ENCODE data around the gene ATE1. TPM values are rescaled to one million over a fixed set of nuclear protein-coding genes. Genes with fewer than 3 reads are reported as not detected.

ATE1 gene
- total and polyA plus RNA-seq, 2 donors (not counting 3 experiments of a cell fraction or from before 2014, with no cell fraction given) = 8.7 to 27.1 TPM

DNA sequence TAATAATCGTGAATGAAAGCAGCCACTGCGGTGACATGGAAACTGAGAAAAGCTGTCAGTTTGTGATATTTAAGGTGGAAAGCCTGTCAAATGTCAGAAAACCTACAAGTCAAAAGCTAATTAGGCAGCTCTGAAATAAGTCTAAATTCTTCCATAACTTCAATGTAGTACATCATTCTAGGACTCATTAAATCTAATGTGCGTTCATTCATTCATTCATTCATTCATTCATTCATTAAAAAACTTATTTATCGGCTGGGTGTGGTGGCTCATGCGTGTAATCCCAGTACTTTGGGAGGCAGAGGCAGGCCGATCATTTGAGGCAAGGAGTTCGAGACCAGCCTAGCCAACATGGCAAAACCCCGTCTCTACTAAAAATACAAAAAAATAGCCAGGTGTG lies 79.7 kb downstream of the ATE1 start:
- ChIA-PET POLR2A (no interaction called here), CTCF (interaction anchor here (0.6 kb wide), 1 partner anchor 41 kb away, joined by 3 read pairs; no protein-coding TSS in a partner anchor)
- Histone ChIP-seq H3K4me2 (ENCODE audit: insufficient read depth, low read length) (no peak overlapping the region), H3K9me3 (replicated peaks; ENCODE audit: control insufficient read depth, insufficient read depth, low read length) (no peaks in the 10 kb centered on the region), H3K27me3 (ENCODE audit: control insufficient read depth in 2 of 2, insufficient read depth in 2 of 2, low read length in 2 of 2) (no peaks in the 10 kb centered on the region), H4K20me1 (replicated peaks; ENCODE audit: control insufficient read depth, extremely low read depth, insufficient read depth, low read length) (no peaks in the 10 kb centered on the region), H3K27ac (ENCODE audit: insufficient read depth, low read depth, low read length) (no peak overlapping the region), H3K9ac (replicated peaks; ENCODE audit: extremely low read depth, insufficient read depth, low read length) (no peak overlapping the region), H3K4me1 (ENCODE audit: control insufficient read depth, extremely low read depth, insufficient read depth, low read length) (no peaks in the 10 kb centered on the region), H2AFZ (ENCODE audit: low read depth, low read length) (no peak overlapping the region), H3K9me1 (replicated peaks; ENCODE audit: control insufficient read depth, extremely low read depth, insufficient read depth, low read length) (no peaks in the 10 kb centered on the region), H3K36me3 (ENCODE audit: control insufficient read depth in 2 of 2, extremely low read depth in 1 of 2, insufficient read depth in 2 of 2, low read length in 2 of 2) (no peaks in the 10 kb centered on the region), H3K4me3 (replicated peaks in 1 of 3; ENCODE audit: insufficient read depth in 1 of 3, low read depth in 1 of 3, low read length in 3 of 3) (no peak overlapping the region), H3K79me2 (ENCODE audit: control insufficient read depth, insufficient read depth, low read length) (no peaks in the 10 kb centered on the region)
- no TSS peak for BruUV-seq (replicated peaks)
- FAIRE-seq (no peak), DNase-seq (ENCODE audit: low read depth, low spot score) (no peak)
- TF ChIP-seq EZH2 (IDR thresholded peaks at IDR 0.05; ENCODE audit: borderline replicate concordance, low read depth, low read length, severe bottlenecking) (no peak), GATA2 (IDR thresholded peaks at IDR 0.05; ENCODE audit: insufficient read depth, insufficient read length, low read depth, low read length) (no peak), JUN (IDR thresholded peaks at IDR 0.05; ENCODE audit: borderline replicate concordance, insufficient read depth, insufficient read length, low read depth) (no peak), FOS (IDR thresholded peaks at IDR 0.05; ENCODE audit: borderline replicate concordance, insufficient read depth, low read length) (no peak), POLR2A (IDR thresholded peaks at IDR 0.05; ENCODE audit: low read depth, low read length) (no peak), MYC (IDR thresholded peaks at IDR 0.05; ENCODE audit: low read depth, low read length) (no peak), POLR2AphosphoS5 (IDR thresholded peaks at IDR 0.05; ENCODE audit: insufficient read depth, low read depth, low read length) (no peak)
- TF ChIP-seq, protein P1, sequence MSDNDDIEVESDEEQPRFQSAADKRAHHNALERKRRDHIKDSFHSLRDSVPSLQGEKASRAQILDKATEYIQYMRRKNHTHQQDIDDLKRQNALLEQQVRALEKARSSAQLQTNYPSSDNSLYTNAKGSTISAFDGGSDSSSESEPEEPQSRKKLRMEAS (IDR thresholded peaks at IDR 0.05; ENCODE audit: insufficient read depth, insufficient read length) = no peak
- dilution Hi-C loops (cut with MboI; ENCODE audit: extremely low pct_ligation_motif_present, low sequenced_read_pairs) (no loop called here), intact Hi-C loops (cut with micrococcal nuclease) (no loop called here)

DNA sequence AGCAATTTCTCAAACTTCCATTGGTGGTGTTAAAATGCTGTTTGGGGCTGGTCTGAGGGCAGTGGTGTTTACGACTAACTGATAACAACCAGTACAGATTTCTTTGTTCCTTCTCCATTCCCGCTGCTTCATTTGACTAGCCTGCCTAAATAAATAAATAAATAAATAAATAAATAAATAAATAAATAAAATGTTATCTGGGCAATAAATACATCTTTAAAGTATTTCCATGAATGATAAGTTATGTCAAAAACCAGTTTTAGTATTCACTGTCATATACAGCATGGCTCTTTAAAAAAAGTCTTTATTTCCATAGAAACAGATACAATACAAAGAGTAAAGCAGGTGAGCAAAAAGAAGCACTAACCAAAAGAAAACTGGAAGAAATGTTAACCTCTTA lies 81.3 kb downstream of the ATE1 start:
- Histone ChIP-seq H2AFZ (ENCODE audit: low read depth, low read length) (no peak overlapping the region), H3K4me3 (replicated peaks in 1 of 3; ENCODE audit: insufficient read depth in 1 of 3, low read depth in 1 of 3, low read length in 3 of 3) (no peak overlapping the region), H3K27me3 (ENCODE audit: control insufficient read depth in 2 of 2, insufficient read depth in 2 of 2, low read length in 2 of 2) (no peaks in the 10 kb centered on the region), H3K4me1 (ENCODE audit: control insufficient read depth, extremely low read depth, insufficient read depth, low read length) (no peaks in the 10 kb centered on the region), H3K36me3 (ENCODE audit: control insufficient read depth in 2 of 2, extremely low read depth in 1 of 2, insufficient read depth in 2 of 2, low read length in 2 of 2) (no peaks in the 10 kb centered on the region), H3K27ac (ENCODE audit: insufficient read depth, low read depth, low read length) (no peak overlapping the region), H3K9me1 (replicated peaks; ENCODE audit: control insufficient read depth, extremely low read depth, insufficient read depth, low read length) (no peaks in the 10 kb centered on the region), H3K4me2 (ENCODE audit: insufficient read depth, low read length) (no peak overlapping the region), H4K20me1 (replicated peaks; ENCODE audit: control insufficient read depth, extremely low read depth, insufficient read depth, low read length) (no peaks in the 10 kb centered on the region), H3K9me3 (replicated peaks; ENCODE audit: control insufficient read depth, insufficient read depth, low read length) (no peaks in the 10 kb centered on the region), H3K9ac (replicated peaks; ENCODE audit: extremely low read depth, insufficient read depth, low read length) (no peak overlapping the region), H3K79me2 (ENCODE audit: control insufficient read depth, insufficient read depth, low read length) (no peaks in the 10 kb centered on the region)
- FAIRE-seq = no peak
- POLR2A ChIA-PET = no interaction called here
- no peak for TF ChIP-seq MYC (IDR thresholded peaks at IDR 0.05; ENCODE audit: low read depth, low read length)
- no peak for TF ChIP-seq POLR2AphosphoS5 (IDR thresholded peaks at IDR 0.05; ENCODE audit: insufficient read depth, low read depth, low read length)
- no peak for TF ChIP-seq GATA2 (IDR thresholded peaks at IDR 0.05; ENCODE audit: insufficient read depth, insufficient read length, low read depth, low read length)
- no peak for TF ChIP-seq EZH2 (IDR thresholded peaks at IDR 0.05; ENCODE audit: borderline replicate concordance, low read depth, low read length, severe bottlenecking)
- TF ChIP-seq FOS (IDR thresholded peaks at IDR 0.05; ENCODE audit: borderline replicate concordance, insufficient read depth, low read length) = no peak
- TF ChIP-seq, protein P1 (IDR thresholded peaks at IDR 0.05; ENCODE audit: insufficient read depth, insufficient read length) = no peak
- dilution Hi-C loops (cut with MboI; ENCODE audit: extremely low pct_ligation_motif_present, low sequenced_read_pairs) = no loop called here
- intact Hi-C loops (cut with micrococcal nuclease) = no loop called here
- CTCF ChIA-PET = no interaction called here
- DNase-seq (ENCODE audit: low read depth, low spot score) = no peak
- no TSS peak for BruUV-seq (replicated peaks)
